Measurements from ENCODE around the gene SYTL1. TPM values are rescaled to one million over a fixed set of nuclear protein-coding genes. Genes with fewer than 3 reads are reported as not detected.

SYTL1 gene
- total and polyA plus RNA-seq, 4 donors: 10.5 to 58.0 (median 34.6) TPM

GRCh38 chr1:27380766-27381733, 39.2 kb downstream of the SYTL1 start:
- no peak overlapping the region for H3K9ac ChIP-seq (ENCODE audit: insufficient read depth in 1 of 2, low read length in 2 of 2)

DNA sequence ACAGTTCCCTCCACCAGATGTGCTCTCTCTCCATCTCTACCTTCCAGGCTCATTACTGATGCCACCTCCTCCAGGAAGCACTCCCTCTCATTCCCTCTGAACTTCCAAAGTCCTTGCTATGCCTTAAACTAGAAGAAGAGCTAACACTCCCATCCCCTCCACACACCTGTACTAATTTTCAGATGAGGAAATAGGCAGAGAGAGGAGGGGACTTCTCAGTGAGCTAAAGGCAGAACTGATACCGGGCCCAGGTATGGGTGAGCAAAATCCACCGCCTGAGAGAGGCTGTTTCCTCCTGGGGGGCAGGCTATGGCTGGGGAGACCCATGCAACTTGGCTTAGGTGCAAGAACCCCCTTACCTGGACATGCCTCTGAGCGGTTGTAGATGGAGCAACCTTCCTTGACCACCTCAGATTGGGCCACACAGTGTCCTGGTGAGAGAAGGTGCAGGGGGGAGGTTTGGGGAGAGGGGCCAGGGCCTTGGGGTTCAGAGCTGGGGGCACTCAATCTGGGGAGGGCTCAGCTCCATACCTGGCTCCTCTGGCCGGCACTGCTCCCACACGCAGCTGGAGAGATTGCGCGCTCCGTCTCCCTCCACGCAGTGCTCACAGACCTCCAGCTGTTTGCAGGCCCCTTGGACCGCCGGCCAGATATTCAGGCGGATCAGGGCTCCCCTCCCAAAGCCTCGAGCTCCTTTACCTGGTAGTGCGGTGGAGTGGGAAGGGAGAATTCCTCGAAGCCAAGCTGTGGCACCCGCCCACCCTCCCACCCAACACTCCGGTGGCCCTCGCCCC, 40.3 kb downstream of the SYTL1 start:
- DNase-seq: no peak
- Histone ChIP-seq H3K9me3 (ENCODE audit: control insufficient read depth in 4 of 4, insufficient read depth in 3 of 4, low read length in 3 of 4) (no peaks in the 10 kb centered on the region), H3K4me1 (ENCODE audit: control insufficient read depth in 5 of 5, insufficient read depth in 5 of 5, low read length in 5 of 5) (peaks cover 0 to 12% (median 0%) of the 10 kb centered on the region in 5 donors), H3K9ac (ENCODE audit: insufficient read depth in 1 of 2, low read length in 2 of 2) (no peak overlapping the region), H3K36me3 (ENCODE audit: control insufficient read depth in 4 of 4, insufficient read depth in 4 of 4, low read length in 4 of 4) (no peaks in the 10 kb centered on the region), H3K27me3 (ENCODE audit: control insufficient read depth in 3 of 3, insufficient read depth in 3 of 3, low read length in 2 of 3) (no peaks in the 10 kb centered on the region), H3K4me3 (no peak overlapping the region), H3K27ac (ENCODE audit: low read depth in 1 of 2, low read length in 1 of 2) (no peak overlapping the region)
- TF ChIP-seq, protein P1, sequence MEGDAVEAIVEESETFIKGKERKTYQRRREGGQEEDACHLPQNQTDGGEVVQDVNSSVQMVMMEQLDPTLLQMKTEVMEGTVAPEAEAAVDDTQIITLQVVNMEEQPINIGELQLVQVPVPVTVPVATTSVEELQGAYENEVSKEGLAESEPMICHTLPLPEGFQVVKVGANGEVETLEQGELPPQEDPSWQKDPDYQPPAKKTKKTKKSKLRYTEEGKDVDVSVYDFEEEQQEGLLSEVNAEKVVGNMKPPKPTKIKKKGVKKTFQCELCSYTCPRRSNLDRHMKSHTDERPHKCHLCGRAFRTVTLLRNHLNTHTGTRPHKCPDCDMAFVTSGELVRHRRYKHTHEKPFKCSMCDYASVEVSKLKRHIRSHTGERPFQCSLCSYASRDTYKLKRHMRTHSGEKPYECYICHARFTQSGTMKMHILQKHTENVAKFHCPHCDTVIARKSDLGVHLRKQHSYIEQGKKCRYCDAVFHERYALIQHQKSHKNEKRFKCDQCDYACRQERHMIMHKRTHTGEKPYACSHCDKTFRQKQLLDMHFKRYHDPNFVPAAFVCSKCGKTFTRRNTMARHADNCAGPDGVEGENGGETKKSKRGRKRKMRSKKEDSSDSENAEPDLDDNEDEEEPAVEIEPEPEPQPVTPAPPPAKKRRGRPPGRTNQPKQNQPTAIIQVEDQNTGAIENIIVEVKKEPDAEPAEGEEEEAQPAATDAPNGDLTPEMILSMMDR (IDR thresholded peaks at IDR 0.05; ENCODE audit: control extremely low read depth, extremely low read depth): no peak
- no peak for ATAC-seq (ENCODE audit: insufficient read depth, low FRiP score)
- 81 to 87% methylated on average over 18 of the region's 18 CpGs for WGBS, 2 donors

More at GRCh38 chr1:27380766-27381733, 39.2 kb downstream of the SYTL1 start:
- Histone ChIP-seq H3K4me3 (no peak overlapping the region), H3K9me3 (ENCODE audit: control insufficient read depth in 4 of 4, insufficient read depth in 3 of 4, low read length in 3 of 4) (no peaks in the 10 kb centered on the region), H3K27me3 (ENCODE audit: control insufficient read depth in 3 of 3, insufficient read depth in 3 of 3, low read length in 2 of 3) (no peaks in the 10 kb centered on the region), H3K4me1 (ENCODE audit: control insufficient read depth in 5 of 5, insufficient read depth in 5 of 5, low read length in 5 of 5) (peaks cover 0 to 12% (median 0%) of the 10 kb centered on the region in 5 donors), H3K36me3 (ENCODE audit: control insufficient read depth in 4 of 4, insufficient read depth in 4 of 4, low read length in 4 of 4) (no peaks in the 10 kb centered on the region), H3K27ac (ENCODE audit: low read depth in 1 of 2, low read length in 1 of 2) (no peak overlapping the region)
- DNase-seq (no peak), ATAC-seq (ENCODE audit: insufficient read depth, low FRiP score) (no peak)
- 79 to 89% methylated on average over 12 of the region's 12 CpGs for WGBS, 2 donors
- TF ChIP-seq, protein P1 (IDR thresholded peaks at IDR 0.05; ENCODE audit: control extremely low read depth, extremely low read depth): no peak

- 27 to 31% methylated on average over 41 to 43 of the region's 43 CpGs for WGBS, 2 donors
- Histone ChIP-seq H3K4me1 (ENCODE audit: control insufficient read depth in 5 of 5, insufficient read depth in 5 of 5, low read length in 5 of 5) (peaks cover 0 to 12% (median 0%) of the 10 kb centered on the region in 5 donors), H3K4me3 (no peak within 1 kb of the TSS), H3K27ac (ENCODE audit: low read depth in 1 of 2, low read length in 1 of 2) (no peak within 1 kb of the TSS), H3K9me3 (ENCODE audit: control insufficient read depth in 4 of 4, insufficient read depth in 3 of 4, low read length in 3 of 4) (no peaks in the 10 kb centered on the region), H3K36me3 (ENCODE audit: control insufficient read depth in 4 of 4, insufficient read depth in 4 of 4, low read length in 4 of 4) (no peaks in the 10 kb centered on the region), H3K9ac (ENCODE audit: insufficient read depth in 1 of 2, low read length in 2 of 2) (no peak within 1 kb of the TSS), H3K27me3 (ENCODE audit: control insufficient read depth in 3 of 3, insufficient read depth in 3 of 3, low read length in 2 of 3) (no peaks in the 10 kb centered on the region)
- TF ChIP-seq, protein P1 (IDR thresholded peaks at IDR 0.05; ENCODE audit: control extremely low read depth, extremely low read depth): no peak
- DNase-seq: peak in 1 of 3 donors; percentile 39
- peak; percentile 73 for ATAC-seq (ENCODE audit: insufficient read depth, low FRiP score)
Observed at GRCh38 chr1:27383039-27383605, 41.3 kb downstream of the SYTL1 start, which contains the start of gene CD164L2. Gene CD164L2, minus strand, starts transcription at chr1:27383333. Its CDS starts 94 bp downstream, at chr1:27383239.
